Peyer's patch (tissue), 4 donors: ENCODE results near the gene ENSA. TPM values are rescaled to one million over a fixed set of nuclear protein-coding genes. Genes with fewer than 3 reads are reported as not detected.

Experiments
- DNase-seq, 3 donors: peaks; one replicate each; pipeline ENCODE4 v3.0.0-alpha.2; 2017 to 2019
- H3K27ac ChIP-seq, 4 donors: fragments of 200-600 bp; sonication (generic); one replicate each; pipeline ENCODE4 v1.5.1; 2016 to 2019
- H3K27me3 ChIP-seq, 2 donors: fragments of 200-600 bp; sonication (generic); one replicate each; pipeline ENCODE4 v1.5.1; 2019
- H3K36me3 ChIP-seq, 3 donors: fragments of 200-600 bp; sonication (generic); one replicate each; pipeline ENCODE4 v1.5.1; 2016 to 2019
- H3K4me1 ChIP-seq, 4 donors: fragments of 200-600 bp; sonication (generic); one replicate each; pipeline ENCODE4 v1.5.1; 2016 to 2019
- H3K4me3 ChIP-seq, 4 donors: fragments of 200-600 bp; sonication (generic); 1 replicate in 3 of 4; 2 replicates in 1 of 4; pipeline ENCODE4 v1.5.1; 2016 to 2019; ENCODE audit warnings: mild to moderate bottlenecking in 1 of 4
- H3K9me3 ChIP-seq, 4 donors: fragments of 200-600 bp; sonication (generic); one replicate each; pipeline ENCODE4 v1.5.1; 2016 to 2019; ENCODE audit warnings: mild to moderate bottlenecking in 1 of 4
- CTCF ChIP-seq, 6 experiments: fragments of 450-650 bp in 4 of 6; fragments of 200-600 bp in 2 of 6; sonication (generic) in 1 of 6; IDR thresholded peaks; one replicate each; pipeline ENCODE4 v1.5.1; 2017 to 2019; ENCODE audit warnings: antibody characterized with exemption in 6 of 6, mild to moderate bottlenecking in 3 of 6, moderate library complexity in 1 of 6
- POLR2A ChIP-seq, 2 donors: fragments of 450-650 bp; IDR thresholded peaks; one replicate each; pipeline ENCODE4 v1.5.1; 2017; ENCODE audit warnings: antibody characterized with exemption in 2 of 2, mild to moderate bottlenecking in 2 of 2, moderate library complexity in 2 of 2
- total RNA-seq, 4 donors: library from RNA; depleted of rRNA; stranded (reverse); fragments of >200 nt; gene quantifications; one replicate each; pipeline ENCODE4 v1.1.0, GENCODE V29; 2016

The ENSA gene
- total RNA-seq, 4 donors from 2014 or later = 173 to 231 (median 206) TPM

- peaks cover 0 to 70% (median 2%) of the 10 kb centered on the region in 3 donors for H3K36me3 ChIP-seq
- peak overlapping the region; percentile 4 to 65 (median 56) for H3K27ac ChIP-seq
- no peak overlapping the region for H3K4me3 ChIP-seq
- H3K27me3 ChIP-seq = no peaks in the 10 kb centered on the region
- peak; percentile 61 to 98 (median 88) for TF ChIP-seq CTCF (IDR thresholded peaks at IDR 0.05)
- no peak for TF ChIP-seq POLR2A (IDR thresholded peaks at IDR 0.05)
- peak in 2 of 3 donors; percentile 67 to 86 for DNase-seq
- H3K4me1 ChIP-seq = peaks cover 0 to 37% (median 7%) of the 10 kb centered on the region in 4 donors
- no peaks in the 10 kb centered on the region for H3K9me3 ChIP-seq
Observed at GRCh38 chr1:150621497-150622302, 7.7 kb downstream of the ENSA start.

- no peak for DNase-seq
- Histone ChIP-seq H3K4me3 (no peak overlapping the region), H3K27ac (peak overlapping the region; percentile 21 to 65 (median 56)), H3K27me3 (no peaks in the 10 kb centered on the region), H3K36me3 (peaks cover 0 to 62% (median 2%) of the 10 kb centered on the region in 3 donors), H3K4me1 (peaks cover 0 to 37% (median 7%) of the 10 kb centered on the region in 4 donors), H3K9me3 (no peaks in the 10 kb centered on the region)
- TF ChIP-seq CTCF (IDR thresholded peaks at IDR 0.05) = no peak
- no peak for TF ChIP-seq POLR2A (IDR thresholded peaks at IDR 0.05)
Observed at GRCh38 chr1:150620919-150621318, 8.5 kb downstream of the ENSA start.

- Histone ChIP-seq H3K27me3 (no peaks in the 10 kb centered on the region), H3K9me3 (no peaks in the 10 kb centered on the region), H3K36me3 (peaks cover 0 to 52% (median under 1%) of the 10 kb centered on the region in 3 donors), H3K4me1 (peaks cover 0 to 47% (median 7%) of the 10 kb centered on the region in 4 donors), H3K4me3 (no peak overlapping the region), H3K27ac (peak overlapping the region; percentile 18 to 65 (median 38))
- peak in 3 of 6 experiments; percentile 39 to 57 (median 50) for TF ChIP-seq CTCF (IDR thresholded peaks at IDR 0.05)
- TF ChIP-seq POLR2A (IDR thresholded peaks at IDR 0.05) = no peak
- no peak for DNase-seq
Observed at GRCh38 chr1:150619576-150620509, 9.6 kb downstream of the ENSA start.

- no peak for DNase-seq
- H3K27me3 ChIP-seq = no peaks in the 10 kb centered on the region
- peaks cover 0 to 22% (median 0%) of the 10 kb centered on the region in 3 donors for H3K36me3 ChIP-seq
- no peak overlapping the region for H3K4me3 ChIP-seq
- peaks cover 0 to 66% (median 24%) of the 10 kb centered on the region in 4 donors for H3K4me1 ChIP-seq
- no peak for TF ChIP-seq CTCF (IDR thresholded peaks at IDR 0.05)
- no peak for TF ChIP-seq POLR2A (IDR thresholded peaks at IDR 0.05)
- peak overlapping the region; percentile 11 to 91 (median 49) for H3K27ac ChIP-seq
- H3K9me3 ChIP-seq = no peaks in the 10 kb centered on the region
Observed at GRCh38 chr1:150615346-150616201, 13.8 kb downstream of the ENSA start.
